OCI-LY7 (cell line): ENCODE results near the gene WDR73.

ENCODE experiments used
- CTCF ChIP-seq: fragments of 200-600 bp; sonication (generic); conservative IDR thresholded peaks from 2 replicates; pipeline ENCODE4 v1.5.1; 2014; ENCODE audit warnings: mild to moderate bottlenecking, antibody characterized with exemption, low read length, moderate library complexity, mixed read lengths
- EZH2phosphoT487 ChIP-seq: fragments of 200-600 bp; sonication (generic); IDR thresholded peaks from 2 replicates; pipeline ENCODE4 v1.6.1; 2018; ENCODE audit warnings: low read depth, borderline replicate concordance, mild to moderate bottlenecking, mixed run types, antibody characterized with exemption, low read length, moderate library complexity, mixed read lengths

GRCh38 chr15:84657748-84658079 is 3.6 kb upstream of the WDR73 start:
- no peak for TF ChIP-seq EZH2phosphoT487
- no peak for TF ChIP-seq CTCF
